ENCODE results near the gene GALNT7.

The GALNT7 gene

DNA sequence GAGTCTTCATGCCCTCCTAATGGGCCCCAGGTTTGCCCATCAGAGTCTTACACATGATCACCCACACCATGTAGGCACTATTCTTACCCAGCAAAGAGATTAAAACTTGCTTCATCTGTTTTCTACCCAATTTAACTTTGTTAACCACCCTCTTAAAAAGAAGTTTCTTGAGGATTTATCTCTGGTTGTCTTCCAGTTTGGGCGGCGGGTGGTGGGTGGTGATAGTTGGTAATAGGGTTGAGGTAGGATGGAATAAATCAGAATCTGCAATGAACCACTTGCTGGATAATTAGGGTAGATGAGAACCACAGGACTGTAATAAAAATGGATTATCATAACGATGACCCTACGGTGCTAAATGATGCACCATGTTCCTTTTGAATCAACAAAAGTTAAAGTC is 30.9 kb downstream of the GALNT7 start:
- DNase-seq (ENCODE audit: low read depth): no peak
- in situ Hi-C loops (cut with HindIII; ENCODE audit: low sequenced_read_pairs): no loop called here
- no peak overlapping the region for H3K4me3 ChIP-seq (ENCODE audit: low read depth, low read length)
- TF ChIP-seq, protein P1, sequence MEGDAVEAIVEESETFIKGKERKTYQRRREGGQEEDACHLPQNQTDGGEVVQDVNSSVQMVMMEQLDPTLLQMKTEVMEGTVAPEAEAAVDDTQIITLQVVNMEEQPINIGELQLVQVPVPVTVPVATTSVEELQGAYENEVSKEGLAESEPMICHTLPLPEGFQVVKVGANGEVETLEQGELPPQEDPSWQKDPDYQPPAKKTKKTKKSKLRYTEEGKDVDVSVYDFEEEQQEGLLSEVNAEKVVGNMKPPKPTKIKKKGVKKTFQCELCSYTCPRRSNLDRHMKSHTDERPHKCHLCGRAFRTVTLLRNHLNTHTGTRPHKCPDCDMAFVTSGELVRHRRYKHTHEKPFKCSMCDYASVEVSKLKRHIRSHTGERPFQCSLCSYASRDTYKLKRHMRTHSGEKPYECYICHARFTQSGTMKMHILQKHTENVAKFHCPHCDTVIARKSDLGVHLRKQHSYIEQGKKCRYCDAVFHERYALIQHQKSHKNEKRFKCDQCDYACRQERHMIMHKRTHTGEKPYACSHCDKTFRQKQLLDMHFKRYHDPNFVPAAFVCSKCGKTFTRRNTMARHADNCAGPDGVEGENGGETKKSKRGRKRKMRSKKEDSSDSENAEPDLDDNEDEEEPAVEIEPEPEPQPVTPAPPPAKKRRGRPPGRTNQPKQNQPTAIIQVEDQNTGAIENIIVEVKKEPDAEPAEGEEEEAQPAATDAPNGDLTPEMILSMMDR (IDR thresholded peaks at IDR 0.05; ENCODE audit: low read depth, low read length, missing control alignments): no peak

DNA sequence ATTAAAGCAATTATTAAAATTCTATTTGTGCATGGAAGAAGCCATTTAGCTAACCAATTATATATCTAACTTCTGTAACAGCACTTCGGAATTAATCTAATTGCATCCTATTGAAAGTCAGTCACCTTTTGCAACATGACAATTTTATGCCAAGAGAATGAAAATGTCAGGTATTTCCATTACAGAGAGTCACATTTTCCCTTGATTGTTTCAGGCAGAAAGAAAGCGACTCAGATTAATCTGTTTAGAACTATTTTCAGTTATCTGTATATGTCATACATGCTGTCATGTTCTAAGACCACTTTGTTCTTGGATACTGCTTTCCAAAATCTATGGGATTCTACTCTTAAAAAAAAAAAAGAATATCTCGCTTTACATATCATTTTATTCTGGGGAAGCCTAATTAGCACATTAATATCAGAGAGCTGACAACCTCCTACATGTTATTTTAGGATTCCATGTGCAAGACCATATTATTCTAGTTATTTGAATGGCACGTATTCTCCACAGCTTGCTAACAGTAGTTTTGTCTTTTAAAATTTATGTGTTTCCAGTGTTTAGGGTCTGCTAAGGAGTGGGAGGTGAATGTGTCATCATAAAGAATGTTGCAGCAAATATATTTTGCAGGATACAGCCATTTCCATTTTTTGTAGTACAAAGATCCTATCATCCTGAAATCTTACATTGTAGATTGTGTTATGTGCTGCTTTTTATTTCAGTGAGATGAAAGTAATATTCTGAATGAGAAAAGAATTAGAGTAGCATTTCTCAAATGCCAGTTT is 31.7 kb downstream of the GALNT7 start:
- TF ChIP-seq, protein P1 (IDR thresholded peaks at IDR 0.05; ENCODE audit: low read depth, low read length, missing control alignments): no peak
- DNase-seq (ENCODE audit: low read depth): no peak
- no peak overlapping the region for H3K4me3 ChIP-seq (ENCODE audit: low read depth, low read length)
- in situ Hi-C loops (cut with HindIII; ENCODE audit: low sequenced_read_pairs): no loop called here

DNA sequence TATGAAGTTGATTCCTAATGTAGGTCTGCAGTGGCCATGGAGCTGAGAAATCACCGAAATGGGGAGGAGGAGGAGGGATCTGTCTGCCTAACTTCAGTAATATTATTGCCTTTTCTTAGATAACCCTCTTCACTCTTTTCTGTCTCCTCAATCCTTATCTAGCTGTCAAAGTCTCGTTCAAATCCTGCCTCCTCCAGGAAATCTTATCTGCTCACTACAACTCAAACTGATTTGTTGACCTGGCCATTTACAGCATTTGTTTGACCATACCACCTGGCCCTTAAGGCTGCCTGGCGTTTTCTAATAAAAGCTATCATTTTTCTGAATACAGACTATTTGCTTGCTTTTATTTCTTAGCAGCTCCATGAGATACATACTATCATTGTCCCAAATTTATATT is 33.8 kb downstream of the GALNT7 start:
- in situ Hi-C loops (cut with HindIII; ENCODE audit: low sequenced_read_pairs): no loop called here
- H3K4me3 ChIP-seq (ENCODE audit: low read depth, low read length): no peak overlapping the region
- DNase-seq (ENCODE audit: low read depth): no peak
- TF ChIP-seq, protein P1 (IDR thresholded peaks at IDR 0.05; ENCODE audit: low read depth, low read length, missing control alignments): no peak

DNA sequence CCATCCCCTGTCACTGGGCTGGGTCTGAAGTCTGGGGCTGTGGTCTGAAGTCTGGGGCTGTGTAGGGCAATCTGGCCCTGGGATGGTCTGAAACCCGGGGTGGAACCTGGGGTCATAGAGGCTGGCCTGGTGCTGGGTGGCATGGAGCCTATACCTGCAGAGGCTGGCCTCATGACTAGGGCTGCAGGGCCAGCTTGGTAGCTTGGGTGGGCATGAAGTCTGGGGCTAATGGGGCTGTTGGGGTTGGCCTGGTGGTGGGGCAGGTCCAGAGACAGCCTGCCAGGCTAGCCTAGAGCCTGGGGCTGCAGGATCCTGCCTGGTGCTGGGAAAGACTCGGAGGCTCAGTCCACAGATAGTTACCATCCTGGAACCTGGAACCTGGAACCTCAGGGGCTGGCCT is 37.0 kb downstream of the GALNT7 start:
- DNase-seq (ENCODE audit: low read depth): no peak
- in situ Hi-C loops (cut with HindIII; ENCODE audit: low sequenced_read_pairs): no loop called here
- TF ChIP-seq, protein P1 (IDR thresholded peaks at IDR 0.05; ENCODE audit: low read depth, low read length, missing control alignments): no peak
- no peak overlapping the region for H3K4me3 ChIP-seq (ENCODE audit: low read depth, low read length)

DNA sequence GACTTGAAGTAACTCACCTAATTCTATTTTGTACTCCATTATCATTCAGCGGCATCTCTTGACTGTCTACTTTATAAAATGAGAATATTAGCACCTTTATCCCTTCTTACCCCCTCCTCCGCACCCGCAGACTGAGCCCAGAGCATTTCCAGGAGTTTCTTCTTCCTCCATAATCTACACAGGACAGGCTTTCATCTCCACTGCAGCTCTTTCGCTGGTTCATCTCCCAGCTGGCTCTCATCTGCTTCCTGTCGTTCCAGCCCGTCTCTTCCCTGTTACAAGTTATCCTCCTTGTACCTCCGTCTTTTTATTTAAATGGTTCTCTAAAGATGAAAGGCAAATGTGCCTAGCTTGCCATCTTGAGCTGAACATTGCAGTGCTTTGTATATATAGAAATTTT is 39.8 kb downstream of the GALNT7 start:
- DNase-seq (ENCODE audit: low read depth): no peak
- no peak overlapping the region for H3K4me3 ChIP-seq (ENCODE audit: low read depth, low read length)
- in situ Hi-C loops (cut with HindIII; ENCODE audit: low sequenced_read_pairs): no loop called here
- TF ChIP-seq, protein P1 (IDR thresholded peaks at IDR 0.05; ENCODE audit: low read depth, low read length, missing control alignments): no peak

DNA sequence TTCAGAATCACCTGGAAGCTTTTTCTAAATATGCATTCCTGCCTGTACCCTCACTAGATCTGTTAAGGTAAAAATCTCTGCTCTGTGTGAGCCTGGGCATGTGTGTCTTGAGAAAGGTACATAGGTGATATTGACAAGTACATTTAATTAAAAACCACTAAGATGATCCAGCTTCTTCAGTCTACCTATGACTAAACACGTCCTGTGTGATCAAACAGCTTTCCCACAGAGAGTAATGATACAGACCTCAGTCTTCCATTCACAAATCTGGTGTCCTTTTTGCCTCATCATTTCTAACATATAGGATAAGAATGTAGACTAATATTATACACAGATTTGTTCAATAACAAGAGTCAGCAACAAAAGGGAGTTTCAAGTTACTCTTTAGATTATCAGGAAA is 42.6 kb downstream of the GALNT7 start:
- DNase-seq (ENCODE audit: low read depth): no peak
- TF ChIP-seq, protein P1 (IDR thresholded peaks at IDR 0.05; ENCODE audit: low read depth, low read length, missing control alignments): no peak
- in situ Hi-C loops (cut with HindIII; ENCODE audit: low sequenced_read_pairs): no loop called here
- no peak overlapping the region for H3K4me3 ChIP-seq (ENCODE audit: low read depth, low read length)

All from astrocyte of the cerebellum (primary cell).